HEK293 (cell line): Measurements from ENCODE around the gene XDH.

ENCODE experiments used
- CTCF ChIA-PET: fragments of 350-600 bp; formaldehyde crosslinking; extraction: SDS; loops from one replicate; lab custom pipeline; 2021; ENCODE audit warnings: antibody characterized with exemption; lab: Yijun Ruan, JAX
- POLR2A ChIA-PET: fragments of 300-600 bp; formaldehyde crosslinking; extraction: SDS; loops from one replicate; lab custom pipeline; 2020; ENCODE audit warnings: antibody characterized with exemption, inconsistent platforms; lab: Yijun Ruan, JAX
- H3K27ac ChIP-seq: fragments of 200-500 bp; sonication (Bioruptor generic); 2 replicates; pipeline ENCODE4 v1.5.1; 2014; ENCODE audit warnings: low read depth, low read length, control low read depth, inconsistent platforms; ENCODE audit errors: extremely low read depth
- H3K36me3 ChIP-seq, 2 experiments: fragments of 200-500 bp in 1 of 2; sonication (Bioruptor generic) in 1 of 2; 1 replicate in 1 of 2; 2 replicates in 1 of 2; pipeline ENCODE4 v1.5.1; 2014 to 2017; ENCODE audit warnings: inconsistent platforms in 2 of 2, low read length in 2 of 2; ENCODE audit not compliant: control insufficient read depth in 2 of 2, insufficient read depth in 1 of 2
- H3K4me1 ChIP-seq: fragments of 200-500 bp; sonication (Bioruptor generic); 2 replicates; pipeline ENCODE4 v1.5.1; 2014; ENCODE audit warnings: mild to moderate bottlenecking, low read length, inconsistent platforms; ENCODE audit not compliant: control insufficient read depth, insufficient read depth
- H3K4me3 ChIP-seq: 2 replicates; pipeline ENCODE4 v1.5.1; 2011; ENCODE audit warnings: low read depth, mild to moderate bottlenecking, control low read depth, low read length, moderate library complexity
- H3K9me3 ChIP-seq: fragments of 200-500 bp; sonication (Bioruptor generic); 2 replicates; pipeline ENCODE4 v1.5.1; 2014; ENCODE audit warnings: low read depth, low read length, inconsistent platforms; ENCODE audit not compliant: control insufficient read depth, insufficient read depth
- BCL11A ChIP-seq: fragments of 450-650 bp; formaldehyde crosslinking; IDR thresholded peaks from 2 replicates; pipeline ENCODE4 v1.5.1; 2016; ENCODE audit warnings: low read depth, missing biosample characterization, missing genetic modification characterization
- BCL11B ChIP-seq: fragments of 450-650 bp; formaldehyde crosslinking; IDR thresholded peaks from 2 replicates; pipeline ENCODE4 v1.5.1; 2016; ENCODE audit warnings: low read depth, missing biosample characterization, missing genetic modification characterization
- GLI2 ChIP-seq: fragments of 450-650 bp; formaldehyde crosslinking; IDR thresholded peaks from 2 replicates; pipeline ENCODE4; 2017; ENCODE audit warnings: missing biosample characterization, missing genetic modification characterization, low read depth, borderline replicate concordance
- IKZF3 ChIP-seq: fragments of 450-650 bp; IDR thresholded peaks from 2 replicates; pipeline ENCODE4 v1.5.0; 2018; ENCODE audit warnings: missing biosample characterization, mild to moderate bottlenecking, missing genetic modification characterization, moderate library complexity
- KLF9 ChIP-seq: fragments of 450-650 bp; formaldehyde crosslinking; IDR thresholded peaks from 2 replicates; pipeline ENCODE4 v1.5.1; 2016; ENCODE audit warnings: missing biosample characterization, missing genetic modification characterization, low read depth
- MYNN ChIP-seq: fragments of 450-650 bp; formaldehyde crosslinking; IDR thresholded peaks from 2 replicates; pipeline ENCODE4 v1.5.1; 2016; ENCODE audit warnings: missing biosample characterization, missing genetic modification characterization, borderline replicate concordance
- PRDM2 ChIP-seq: fragments of 450-650 bp; formaldehyde crosslinking; IDR thresholded peaks from 2 replicates; pipeline ENCODE4 v1.5.1; 2016; ENCODE audit warnings: missing biosample characterization, missing genetic modification characterization, borderline replicate concordance
- SP2 ChIP-seq: fragments of 450-650 bp; formaldehyde crosslinking; IDR thresholded peaks from 2 replicates; pipeline ENCODE4 v1.5.1; 2016; ENCODE audit warnings: missing biosample characterization, missing genetic modification characterization
- TCF7L2 ChIP-seq: IDR thresholded peaks from 2 replicates; pipeline ENCODE4 v1.6.1; 2011; ENCODE audit warnings: low read depth, mild to moderate bottlenecking, inconsistent platforms, low read length, moderate library complexity, borderline replicate concordance
- YY1 ChIP-seq: fragments of 450-650 bp; formaldehyde crosslinking; IDR thresholded peaks from 2 replicates; pipeline ENCODE4 v1.5.1; 2018; ENCODE audit warnings: missing biosample characterization, missing genetic modification characterization
- ZBTB6 ChIP-seq: fragments of 450-650 bp; formaldehyde crosslinking; IDR thresholded peaks from 2 replicates; pipeline ENCODE4 v1.5.1; 2017; ENCODE audit warnings: missing biosample characterization, missing genetic modification characterization
- ZNF175 ChIP-seq: fragments of 450-650 bp; formaldehyde crosslinking; IDR thresholded peaks from 2 replicates; pipeline ENCODE4 v1.5.1; 2016; ENCODE audit warnings: missing biosample characterization, missing genetic modification characterization
- ZNF214 ChIP-seq: fragments of 450-650 bp; formaldehyde crosslinking; IDR thresholded peaks from 2 replicates; pipeline ENCODE4 v1.5.1; 2017; ENCODE audit warnings: missing biosample characterization, mild to moderate bottlenecking, missing genetic modification characterization, borderline replicate concordance
- ZNF24 ChIP-seq: fragments of 450-650 bp; formaldehyde crosslinking; IDR thresholded peaks from 2 replicates; pipeline ENCODE4 v1.5.1; 2016; ENCODE audit warnings: missing biosample characterization, missing genetic modification characterization
- ZNF248 ChIP-seq: fragments of 450-650 bp; formaldehyde crosslinking; IDR thresholded peaks from 2 replicates; pipeline ENCODE4 v1.5.1; 2017; ENCODE audit warnings: missing biosample characterization, missing genetic modification characterization
- ZNF354C ChIP-seq: fragments of 450-650 bp; formaldehyde crosslinking; IDR thresholded peaks from 2 replicates; pipeline ENCODE4 v1.5.1; 2016; ENCODE audit warnings: missing biosample characterization, missing genetic modification characterization, low read depth, borderline replicate concordance
- ZNF366 ChIP-seq: fragments of 450-650 bp; formaldehyde crosslinking; conservative IDR thresholded peaks from 2 replicates; pipeline ENCODE4 v1.5.1; 2016; ENCODE audit warnings: missing biosample characterization, missing genetic modification characterization
- ZNF423 ChIP-seq: fragments of 450-650 bp; formaldehyde crosslinking; IDR thresholded peaks from 2 replicates; pipeline ENCODE4 v1.5.1; 2016; ENCODE audit warnings: missing biosample characterization, missing genetic modification characterization
- ZNF521 ChIP-seq: fragments of 450-650 bp; formaldehyde crosslinking; IDR thresholded peaks from 2 replicates; pipeline ENCODE4 v1.5.1; 2017; ENCODE audit warnings: missing biosample characterization, mild to moderate bottlenecking, missing genetic modification characterization
- ZNF549 ChIP-seq: fragments of 450-650 bp; IDR thresholded peaks from 2 replicates; pipeline ENCODE4 v1.5.1; 2018; ENCODE audit warnings: missing biosample characterization, missing genetic modification characterization, mild to moderate bottlenecking, inconsistent platforms, moderate library complexity
- ZNF580 ChIP-seq: fragments of 450-650 bp; formaldehyde crosslinking; IDR thresholded peaks from 2 replicates; pipeline ENCODE4 v1.5.1; 2016; ENCODE audit warnings: missing biosample characterization, missing genetic modification characterization
- ZNF585B ChIP-seq: fragments of 450-650 bp; formaldehyde crosslinking; IDR thresholded peaks from 2 replicates; pipeline ENCODE4 v1.5.1; 2016; ENCODE audit warnings: missing biosample characterization, missing genetic modification characterization
- ZNF596 ChIP-seq: fragments of 450-650 bp; IDR thresholded peaks from 2 replicates; pipeline ENCODE4 v1.5.0; 2018; ENCODE audit warnings: missing biosample characterization, mild to moderate bottlenecking, missing genetic modification characterization, moderate library complexity
- ZNF626 ChIP-seq: fragments of 450-650 bp; sonication (Bioruptor Pico); formaldehyde crosslinking; IDR thresholded peaks from 2 replicates; pipeline ENCODE4 v1.5.1; 2018; ENCODE audit warnings: missing biosample characterization, missing genetic modification characterization, inconsistent platforms
- ZNF654 ChIP-seq: fragments of 450-650 bp; formaldehyde crosslinking; IDR thresholded peaks from 2 replicates; pipeline ENCODE4 v1.5.1; 2016; ENCODE audit warnings: low read depth, missing biosample characterization, missing genetic modification characterization
- ZNF660 ChIP-seq: fragments of 450-650 bp; IDR thresholded peaks from 2 replicates; pipeline ENCODE4 v1.5.1; 2018; ENCODE audit warnings: missing biosample characterization, mild to moderate bottlenecking, missing genetic modification characterization
- ZNF776 ChIP-seq: fragments of 450-650 bp; formaldehyde crosslinking; IDR thresholded peaks from 2 replicates; pipeline ENCODE4 v1.5.0; 2017; ENCODE audit warnings: missing biosample characterization, missing genetic modification characterization, borderline replicate concordance
- ZNF785 ChIP-seq: fragments of 450-650 bp; formaldehyde crosslinking; IDR thresholded peaks from 2 replicates; pipeline ENCODE4 v1.5.1; 2016; ENCODE audit warnings: missing biosample characterization, missing genetic modification characterization
- ZSCAN23 ChIP-seq: fragments of 450-650 bp; formaldehyde crosslinking; IDR thresholded peaks from 2 replicates; pipeline ENCODE4 v1.5.1; 2016; ENCODE audit warnings: missing biosample characterization, missing genetic modification characterization

Gene XDH

GRCh38 chr2:31365348-31365747 lies 49.2 kb downstream of the XDH start:
- CTCF ChIA-PET: interaction anchor here (0.9 kb wide), 1 partner anchor 19 kb away, joined by 3 read pairs; no protein-coding TSS in a partner anchor
- no peaks in the 10 kb centered on the region for H3K36me3 ChIP-seq
- POLR2A ChIA-PET: no interaction called here
- no peak overlapping the region for H3K27ac ChIP-seq
- H3K9me3 ChIP-seq: no peaks in the 10 kb centered on the region
- no peaks in the 10 kb centered on the region for H3K4me1 ChIP-seq
- H3K4me3 ChIP-seq: no peak overlapping the region
- TF ChIP-seq ZNF626 (tag by site-specific recombination) (no peak), BCL11A (tag by site-specific recombination) (no peak), ZBTB6 (tag by site-specific recombination) (no peak), PRDM2 (tag by site-specific recombination) (no peak), GLI2 (no peak), SP2 (tag by site-specific recombination) (no peak), ZNF585B (no peak), ZNF248 (tag by site-specific recombination) (no peak), ZNF354C (tag by site-specific recombination) (no peak), ZNF580 (tag by site-specific recombination) (no peak), ZNF175 (tag by site-specific recombination) (no peak)
- TF ChIP-seq, all 188 proteins: peak for 0

GRCh38 chr2:31363956-31364750 lies 50.4 kb downstream of the XDH start:
- no peaks in the 10 kb centered on the region for H3K36me3 ChIP-seq
- no peak for TF ChIP-seq ZNF521 (tag by site-specific recombination)
- no peak for TF ChIP-seq ZNF660
- no peak for TF ChIP-seq MYNN (tag by site-specific recombination)
- no peak for TF ChIP-seq ZNF214
- no peak for TF ChIP-seq YY1 (tag by site-specific recombination)
- TF ChIP-seq ZNF24: no peak
- TF ChIP-seq KLF9 (tag by site-specific recombination): no peak
- TF ChIP-seq ZNF785 (tag by site-specific recombination): no peak
- no peak for TF ChIP-seq ZNF654 (tag by site-specific recombination)
- TF ChIP-seq ZNF776 (tag by site-specific recombination): no peak
- no peak for TF ChIP-seq ZNF423 (tag by site-specific recombination)
- TF ChIP-seq ZNF366: no peak
- TF ChIP-seq TCF7L2: no peak
- TF ChIP-seq ZNF549 (tag by site-specific recombination): no peak
- no peak for TF ChIP-seq IKZF3 (tag by site-specific recombination)
- TF ChIP-seq ZSCAN23: no peak
- TF ChIP-seq ZNF596 (tag by site-specific recombination): no peak
- TF ChIP-seq BCL11B (tag by site-specific recombination): no peak
- ChIA-PET POLR2A (no interaction called here), CTCF (no interaction called here)
- no peaks in the 10 kb centered on the region for H3K9me3 ChIP-seq
- H3K4me3 ChIP-seq: no peak overlapping the region
- H3K27ac ChIP-seq: no peak overlapping the region
- no peaks in the 10 kb centered on the region for H3K4me1 ChIP-seq
